Endothelial cell of umbilical vein (primary cell): Measurements from ENCODE around the gene MT1E. TPM values are rescaled to one million over a fixed set of nuclear protein-coding genes. Genes with fewer than 3 reads are reported as not detected.

ENCODE experiments used
- BruUV-seq: library from RNA; stranded (reverse); fragments of 400-500 nt; replicated peaks from 2 replicates; lab custom pipeline; 2021; lab: Mats Ljungman, UMichigan
- CTCF ChIA-PET: fragments of 300-600, 350-600 bp; sonication (Branson Sonifier 250); formaldehyde crosslinking; loops from one replicate; lab custom pipeline; 2021; ENCODE audit warnings: antibody characterized with exemption, inconsistent platforms; lab: Charles Lee
- POLR2A ChIA-PET: fragments of 300-600, 350-600 bp; sonication (Branson Sonifier 250); formaldehyde crosslinking; loops from one replicate; lab custom pipeline; 2021; ENCODE audit warnings: antibody characterized with exemption, inconsistent platforms; lab: Charles Lee
- DNase-seq: peaks from one replicate; pipeline ENCODE4 v3.0.0-alpha.2; 2011; ENCODE audit warnings: low read depth, low spot score
- FAIRE-seq: peaks from 2 replicates; lab custom pipeline; 2011; peaks lifted over from hg19 to GRCh38; lab: Jason Lieb, UNC
- H2AFZ ChIP-seq: 2 replicates; pipeline ENCODE4 v1.6.0; 2012; ENCODE audit warnings: low read depth, low read length, control low read depth, inconsistent platforms
- H3K27ac ChIP-seq: 2 replicates; pipeline ENCODE4 v1.5.1; 2011; ENCODE audit warnings: low read depth, mild to moderate bottlenecking, control low read depth, low read length, moderate library complexity; ENCODE audit not compliant: insufficient read depth
- H3K27me3 ChIP-seq, 2 experiments: 2 replicates each; pipeline versions ENCODE4 v1.6.0 to v1.6.1; 2011; ENCODE audit warnings: low read length in 2 of 2, mixed read lengths in 1 of 2; ENCODE audit not compliant: control insufficient read depth in 2 of 2, insufficient read depth in 2 of 2
- H3K36me3 ChIP-seq, 2 experiments: 2 replicates in 1 of 2; 3 replicates in 1 of 2; pipeline ENCODE4 v1.5.1; 2011; ENCODE audit warnings: low read length in 2 of 2, mild to moderate bottlenecking in 1 of 2, moderate library complexity in 1 of 2; ENCODE audit not compliant: control insufficient read depth in 2 of 2, insufficient read depth in 2 of 2; ENCODE audit errors: extremely low read depth in 1 of 2
- H3K4me1 ChIP-seq: 3 replicates; pipeline ENCODE4 v1.5.1; 2011; ENCODE audit warnings: mild to moderate bottlenecking, low read length; ENCODE audit not compliant: control insufficient read depth, insufficient read depth; ENCODE audit errors: extremely low read depth
- H3K4me2 ChIP-seq: 2 replicates; pipeline ENCODE4 v1.6.1; 2011; ENCODE audit warnings: low read length, control low read depth, mixed read lengths; ENCODE audit not compliant: insufficient read depth
- H3K4me3 ChIP-seq, 3 experiments: fragments of 200-600 bp in 1 of 3; sonication (generic), shearing (Covaris generic) in 1 of 3; replicated peaks in 1 of 3; 2 replicates each; pipeline ENCODE4 v1.5.1; 2011 to 2016; ENCODE audit warnings: control low read depth in 3 of 3, low read length in 3 of 3, mild to moderate bottlenecking in 2 of 3, inconsistent platforms in 1 of 3, low read depth in 1 of 3, moderate library complexity in 1 of 3; ENCODE audit not compliant: insufficient read depth in 1 of 3
- H3K79me2 ChIP-seq: 2 replicates; pipeline ENCODE4 v1.6.0; 2012; ENCODE audit warnings: low read length, inconsistent platforms; ENCODE audit not compliant: control insufficient read depth, insufficient read depth
- H3K9ac ChIP-seq: replicated peaks from 2 replicates; pipeline ENCODE3; 2011; ENCODE audit warnings: low read length, control low read depth; ENCODE audit not compliant: insufficient read depth; ENCODE audit errors: extremely low read depth
- H3K9me1 ChIP-seq: replicated peaks from 3 replicates; pipeline ENCODE4 v1.6.0; 2011; ENCODE audit warnings: mild to moderate bottlenecking, low read length; ENCODE audit not compliant: control insufficient read depth, insufficient read depth; ENCODE audit errors: extremely low read depth
- H3K9me3 ChIP-seq: replicated peaks from 2 replicates; pipeline ENCODE4 v1.5.1; 2012; ENCODE audit warnings: low read length, inconsistent platforms; ENCODE audit not compliant: control insufficient read depth, insufficient read depth
- H4K20me1 ChIP-seq: replicated peaks from 2 replicates; pipeline ENCODE3; 2011; ENCODE audit warnings: mild to moderate bottlenecking, low read length; ENCODE audit not compliant: control insufficient read depth, insufficient read depth; ENCODE audit errors: extremely low read depth
- EZH2 ChIP-seq: IDR thresholded peaks from 2 replicates; pipeline ENCODE4 v1.6.1; 2012; ENCODE audit warnings: borderline replicate concordance, low read depth, mild to moderate bottlenecking, moderate library complexity, low read length, inconsistent platforms; ENCODE audit not compliant: severe bottlenecking
- FOS ChIP-seq: IDR thresholded peaks from 2 replicates; pipeline ENCODE4 v1.6.1; 2011; ENCODE audit warnings: mild to moderate bottlenecking, low read length, moderate library complexity, borderline replicate concordance; ENCODE audit not compliant: insufficient read depth
- GATA2 ChIP-seq: IDR thresholded peaks from 2 replicates; pipeline ENCODE4 v1.7.0; 2011; ENCODE audit warnings: low read depth, mild to moderate bottlenecking, moderate library complexity, mixed read lengths, low read length; ENCODE audit not compliant: insufficient read length, insufficient read depth
- MYC ChIP-seq: IDR thresholded peaks from one replicate; pipeline ENCODE4 v1.6.1; 2011; ENCODE audit warnings: mild to moderate bottlenecking, low read depth, low read length
- POLR2A ChIP-seq: IDR thresholded peaks from 2 replicates; pipeline ENCODE4 v1.6.1; 2012; ENCODE audit warnings: low read depth, mild to moderate bottlenecking, control low read depth, low read length
- dilution Hi-C: fragments of 300-500 bp; cut with MboI; formaldehyde crosslinking; loops from one replicate; pipeline ENCODE4 v1.15.0; 2019; ENCODE audit warnings: low sequenced_read_pairs; ENCODE audit not compliant: extremely low pct_ligation_motif_present
- intact Hi-C: fragments of 100-400 bp; cut with micrococcal nuclease; formaldehyde crosslinking; loops from one replicate; pipeline ENCODE4 v1.10.0; 2022
- polyA plus RNA-seq, 4 experiments: library from polyadenylated mRNA; depleted of rRNA in 3 of 4; stranded (reverse) in 3 of 4; unstranded in 1 of 4; fragments of >200 nt; gene quantifications; 2 replicates each; pipeline versions ENCODE4 v1.2.1 to v1.2.3, GENCODE V29; 2011 to 2012; ENCODE audit warnings: missing spikeins in 1 of 4
- total RNA-seq: library from RNA; stranded (reverse); gene quantifications from 2 replicates; pipeline ENCODE4 v1.2.3, GENCODE V29; 2021
- TF ChIP-seq, protein P1 (sequence below), 2 donors: IDR thresholded peaks; 1 replicate in 1 of 2; 2 replicates in 1 of 2; pipeline ENCODE4 v1.5.1; 2011; ENCODE audit warnings: low read length in 2 of 2, mild to moderate bottlenecking in 2 of 2, moderate library complexity in 2 of 2, control low read depth in 1 of 2, inconsistent platforms in 1 of 2, low read depth in 1 of 2; ENCODE audit not compliant: insufficient read depth in 1 of 2; ENCODE audit errors: extremely low read depth in 1 of 2
- TF ChIP-seq, protein P2 (sequence below): IDR thresholded peaks from 2 replicates; pipeline ENCODE4 v1.6.1; 2011; ENCODE audit not compliant: insufficient read depth, insufficient read length

MT1E gene
- total and polyA plus RNA-seq, 2 donors (not counting 3 experiments of a cell fraction or from before 2014, with no cell fraction given): 208 to 346 TPM

DNA sequence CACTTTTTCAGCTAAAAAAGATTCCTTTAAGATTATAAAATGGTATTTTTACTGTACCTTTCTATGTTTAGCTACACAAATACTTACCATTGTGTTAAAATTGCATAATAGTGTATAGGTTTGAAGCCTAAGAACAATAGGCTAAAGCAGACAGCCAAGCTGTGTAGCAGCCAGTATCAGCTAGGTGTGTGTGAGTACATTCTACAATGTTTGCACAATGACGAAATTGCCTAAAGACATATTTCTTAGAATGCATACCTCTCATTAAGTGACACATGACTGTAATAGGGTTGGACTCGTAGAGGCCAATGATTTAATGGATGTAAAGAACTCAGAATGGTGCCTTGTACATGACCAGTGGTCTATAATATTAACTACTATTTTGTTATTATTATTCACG is 24.2 kb downstream of the MT1E start:
- Histone ChIP-seq H3K9ac (no peak overlapping the region), H3K36me3 (no peaks in the 10 kb centered on the region), H3K27me3 (peaks cover 41 to 53% of the 10 kb centered on the region in 2 experiments), H3K4me2 (no peak overlapping the region), H3K9me1 (no peaks in the 10 kb centered on the region), H3K4me1 (no peaks in the 10 kb centered on the region), H3K9me3 (no peaks in the 10 kb centered on the region), H3K79me2 (no peaks in the 10 kb centered on the region), H3K4me3 (no peak overlapping the region), H3K27ac (no peak overlapping the region), H2AFZ (no peak overlapping the region), H4K20me1 (no peaks in the 10 kb centered on the region)
- no peak for DNase-seq
- no peak for FAIRE-seq
- CTCF ChIA-PET: interaction anchor here (1.1 kb wide), 1 partner anchor 52 kb away, joined by 4 read pairs; no protein-coding TSS in a partner anchor
- TF ChIP-seq GATA2 (no peak), EZH2 (no peak), MYC (no peak), POLR2A (no peak), FOS (no peak)
- TF ChIP-seq, protein P1, sequence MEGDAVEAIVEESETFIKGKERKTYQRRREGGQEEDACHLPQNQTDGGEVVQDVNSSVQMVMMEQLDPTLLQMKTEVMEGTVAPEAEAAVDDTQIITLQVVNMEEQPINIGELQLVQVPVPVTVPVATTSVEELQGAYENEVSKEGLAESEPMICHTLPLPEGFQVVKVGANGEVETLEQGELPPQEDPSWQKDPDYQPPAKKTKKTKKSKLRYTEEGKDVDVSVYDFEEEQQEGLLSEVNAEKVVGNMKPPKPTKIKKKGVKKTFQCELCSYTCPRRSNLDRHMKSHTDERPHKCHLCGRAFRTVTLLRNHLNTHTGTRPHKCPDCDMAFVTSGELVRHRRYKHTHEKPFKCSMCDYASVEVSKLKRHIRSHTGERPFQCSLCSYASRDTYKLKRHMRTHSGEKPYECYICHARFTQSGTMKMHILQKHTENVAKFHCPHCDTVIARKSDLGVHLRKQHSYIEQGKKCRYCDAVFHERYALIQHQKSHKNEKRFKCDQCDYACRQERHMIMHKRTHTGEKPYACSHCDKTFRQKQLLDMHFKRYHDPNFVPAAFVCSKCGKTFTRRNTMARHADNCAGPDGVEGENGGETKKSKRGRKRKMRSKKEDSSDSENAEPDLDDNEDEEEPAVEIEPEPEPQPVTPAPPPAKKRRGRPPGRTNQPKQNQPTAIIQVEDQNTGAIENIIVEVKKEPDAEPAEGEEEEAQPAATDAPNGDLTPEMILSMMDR (IDR thresholded peaks at IDR 0.05; ENCODE audit: extremely low read depth in 1 of 2, insufficient read depth in 1 of 2, low read depth in 1 of 2, low read length in 2 of 2): no peak
- TF ChIP-seq, protein P2, sequence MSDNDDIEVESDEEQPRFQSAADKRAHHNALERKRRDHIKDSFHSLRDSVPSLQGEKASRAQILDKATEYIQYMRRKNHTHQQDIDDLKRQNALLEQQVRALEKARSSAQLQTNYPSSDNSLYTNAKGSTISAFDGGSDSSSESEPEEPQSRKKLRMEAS: no peak
- dilution Hi-C loops (no loop called here), intact Hi-C loops (no loop called here)
- POLR2A ChIA-PET: no interaction called here
- BruUV-seq: no TSS peak
